ENCODE results near the gene HOXA9.

The HOXA9 gene

DNA sequence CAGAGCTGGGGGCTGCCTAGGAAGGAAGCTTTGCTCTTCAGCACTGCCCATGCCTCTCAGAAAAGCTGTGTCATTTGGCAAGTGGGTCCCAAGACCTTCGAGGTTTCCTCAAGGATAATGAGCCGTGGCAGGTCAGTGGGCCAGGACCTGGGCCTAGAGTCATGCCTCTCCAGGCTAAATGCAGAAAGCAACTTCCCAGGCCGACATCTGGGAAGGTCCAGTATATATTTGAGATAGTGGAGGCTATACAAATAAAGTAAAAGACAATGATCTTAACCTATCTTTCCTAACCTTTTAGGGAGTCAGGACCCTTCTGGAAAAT is 11.1 kb upstream of the HOXA9 start:
- DNase-seq (ENCODE audit: low spot score) = no peak

DNA sequence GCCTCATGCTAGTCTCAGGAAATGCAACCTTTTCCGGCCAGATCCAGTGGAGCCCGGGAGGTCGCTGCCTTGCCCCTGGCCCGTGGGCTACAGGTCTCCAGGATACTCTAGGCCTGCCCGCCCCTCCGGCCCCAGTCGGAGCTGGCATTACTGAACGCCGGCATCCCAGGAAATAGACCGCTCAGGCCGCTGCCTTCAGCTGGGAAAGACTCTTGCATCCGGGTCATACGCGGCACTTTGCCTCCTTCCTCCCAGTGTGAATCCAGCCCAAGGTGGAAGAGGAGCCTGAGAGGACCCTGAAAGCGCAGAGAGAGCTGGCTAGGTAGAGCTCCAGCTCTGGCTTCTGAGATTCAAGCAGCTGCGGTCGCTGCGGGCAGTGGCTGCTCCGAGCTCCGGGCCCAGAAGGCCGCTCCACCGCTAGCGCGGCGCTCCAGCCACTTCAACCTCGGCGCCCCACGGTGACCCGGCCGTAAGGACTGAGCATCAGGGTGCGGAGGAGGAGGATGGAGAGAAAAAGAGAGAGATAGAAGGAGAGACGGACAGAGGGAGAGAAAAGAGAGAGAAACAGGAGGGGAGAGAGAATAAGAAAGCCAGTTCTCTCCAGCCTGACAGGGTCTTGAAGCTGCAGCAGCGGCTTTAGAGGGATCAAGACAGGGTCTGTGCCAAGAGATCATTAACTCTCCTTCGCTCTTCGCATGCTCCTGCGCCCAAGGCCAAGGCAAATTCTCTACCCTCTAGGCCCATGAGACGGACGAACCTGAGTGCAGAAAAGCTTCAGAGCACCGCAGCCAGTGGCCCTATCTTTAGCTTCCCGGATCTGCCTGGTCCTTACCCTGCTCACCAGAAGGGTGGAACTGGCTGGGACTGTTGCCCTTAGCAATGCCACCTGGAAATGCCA is 10.5 kb upstream of the HOXA9 start:
- DNase-seq (ENCODE audit: low spot score) = no peak

GRCh38 chr7:27174874-27175625 is 9.7 kb upstream of the HOXA9 start:
- no peak for DNase-seq (ENCODE audit: low spot score)

- no peak for DNase-seq (ENCODE audit: low spot score)
These were observed 8.9 kb upstream of the HOXA9 start, which contains the start of gene HOXA10 for GRCh38 chr7:27173956-27174873. HOXA10 (minus strand) TSS chr7:27174320; CDS start chr7:27174306, 14 bp downstream.

GRCh38 chr7:27173511-27173955 is 8.2 kb upstream of the HOXA9 start:
- DNase-seq (ENCODE audit: low spot score) = no peak

DNA sequence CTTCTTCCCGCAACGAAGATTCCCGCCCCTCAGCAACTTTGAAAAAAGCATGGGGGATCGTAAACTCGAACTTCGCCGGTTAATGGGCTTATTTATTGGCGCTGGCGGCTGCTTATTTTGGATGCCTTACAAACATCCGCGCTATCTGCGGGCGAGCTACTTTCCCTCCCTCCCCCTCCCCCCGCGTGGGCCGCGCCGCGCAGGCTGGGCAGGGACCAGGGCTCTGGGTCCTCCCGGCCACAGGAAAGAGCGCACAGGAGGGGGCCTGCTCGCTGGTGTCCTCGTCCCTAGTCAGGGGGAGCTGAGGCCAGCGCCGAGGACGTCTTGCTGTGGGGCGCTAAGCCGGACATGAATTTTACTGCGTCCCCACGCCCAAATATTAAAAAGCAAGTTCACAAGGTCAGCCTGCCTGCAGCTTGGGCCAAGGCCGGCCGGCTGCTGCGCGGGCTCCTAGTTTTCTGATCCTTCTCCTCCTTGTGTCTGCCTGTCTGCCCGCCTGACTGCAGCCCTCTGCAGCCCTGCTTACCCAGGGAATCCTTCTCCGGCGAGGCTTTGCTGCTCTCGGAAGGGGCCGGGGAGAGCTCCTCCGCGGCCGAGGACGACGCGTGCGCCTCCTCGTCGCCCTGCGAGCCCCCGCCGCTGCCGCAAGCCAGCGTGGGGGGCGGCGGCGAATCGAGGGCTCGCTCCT is 7.6 kb upstream of the HOXA9 start:
- DNase-seq (ENCODE audit: low spot score) = peak; percentile 69

- DNase-seq (ENCODE audit: low spot score) = no peak
These were observed 7.0 kb upstream of the HOXA9 start for GRCh38 chr7:27172315-27172774.

DNA sequence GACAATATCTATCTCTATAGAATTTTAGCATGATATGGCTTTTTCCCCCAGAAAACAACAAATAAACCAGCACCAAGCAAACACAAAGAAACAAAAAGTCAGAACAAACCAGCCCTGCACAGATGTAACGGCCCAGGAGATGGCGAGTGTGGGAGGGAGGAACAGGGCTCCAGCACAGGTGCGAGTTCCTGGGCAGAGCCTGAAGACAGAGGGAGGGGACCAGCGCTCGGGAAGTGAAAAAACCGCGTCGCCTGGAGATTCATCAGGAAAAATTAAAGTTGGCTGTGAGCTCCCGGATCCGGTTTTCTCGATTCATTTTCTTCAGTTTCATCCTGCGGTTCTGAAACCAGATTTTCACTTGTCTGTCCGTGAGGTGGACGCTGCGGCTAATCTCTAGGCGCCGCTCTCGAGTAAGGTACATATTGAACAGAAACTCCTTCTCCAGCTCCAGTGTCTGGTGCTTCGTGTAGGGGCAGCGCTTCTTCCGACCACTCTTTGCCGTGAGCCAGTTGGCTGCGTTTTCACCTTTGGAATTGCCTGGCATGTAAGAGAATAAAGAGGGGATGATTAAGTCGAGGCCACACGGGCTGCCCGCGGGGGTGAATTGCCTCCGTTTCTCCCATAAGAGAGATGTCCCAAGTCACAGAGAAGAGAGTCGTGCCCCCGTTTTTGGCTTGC is 6.4 kb upstream of the HOXA9 start:
- DNase-seq (ENCODE audit: low spot score) = no peak

DNA sequence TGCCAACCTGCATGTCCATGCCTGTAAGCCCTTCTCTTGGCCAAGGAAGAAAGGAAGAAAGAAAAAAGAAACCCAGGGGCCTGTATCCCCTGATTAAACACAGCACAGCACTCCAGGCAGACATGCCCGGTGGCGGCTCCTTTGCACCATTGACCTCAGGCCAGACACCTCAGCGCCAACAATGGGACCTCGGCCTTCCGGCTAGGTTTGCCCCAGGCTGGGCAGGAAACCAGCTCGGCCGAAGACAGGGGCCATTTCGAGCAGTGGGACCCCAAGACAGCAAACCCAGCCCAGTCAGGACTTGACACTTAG is 5.9 kb upstream of the HOXA9 start:
- no peak for DNase-seq (ENCODE audit: low spot score)

DNA sequence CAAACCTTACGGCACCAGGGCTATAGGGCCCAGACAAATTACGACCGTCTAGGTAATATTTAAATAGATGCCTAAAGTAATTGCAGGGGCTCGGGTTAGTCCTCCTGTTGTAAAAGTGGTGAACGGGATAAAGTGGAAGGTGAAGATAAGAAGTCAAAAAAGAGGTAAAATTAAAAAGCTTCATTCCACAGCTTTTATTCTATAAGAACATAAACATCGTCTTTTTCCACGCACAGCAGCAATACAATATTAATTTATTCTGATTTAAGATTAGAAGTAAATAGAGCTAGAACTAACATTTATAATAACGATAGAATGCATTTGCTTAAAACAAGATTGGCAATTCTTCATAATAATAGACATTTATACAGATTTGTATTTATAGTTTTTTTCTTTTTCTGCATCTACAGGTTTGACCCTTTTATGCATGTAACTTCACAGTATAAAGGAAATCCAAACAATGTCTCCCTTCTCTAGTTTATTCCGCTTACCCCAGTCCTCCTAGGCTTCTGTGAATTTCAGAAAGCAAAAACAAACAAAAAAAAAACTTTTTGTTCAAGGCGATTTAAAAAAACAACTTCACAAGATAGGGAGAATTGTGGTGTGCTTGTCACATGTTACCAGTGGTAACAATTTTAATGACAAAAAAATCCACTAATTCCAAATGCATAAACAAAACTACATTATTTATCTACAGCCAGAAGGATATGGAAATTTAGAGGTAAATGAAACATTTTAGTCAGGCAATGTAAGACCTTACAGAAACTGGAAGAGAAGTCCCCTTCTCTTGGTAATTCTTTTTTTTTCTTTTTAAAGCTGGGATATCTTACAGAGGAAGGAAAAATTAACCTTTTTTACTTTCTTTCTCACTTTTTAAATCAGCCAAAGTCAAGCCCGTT is 5.3 kb upstream of the HOXA9 start:
- DNase-seq (ENCODE audit: low spot score) = no peak

- DNase-seq (ENCODE audit: low spot score) = no peak
These were observed 4.5 kb upstream of the HOXA9 start for GRCh38 chr7:27169658-27170425.

- no peak for DNase-seq (ENCODE audit: low spot score)
These were observed 3.1 kb upstream of the HOXA9 start for GRCh38 chr7:27168265-27168947.

DNA sequence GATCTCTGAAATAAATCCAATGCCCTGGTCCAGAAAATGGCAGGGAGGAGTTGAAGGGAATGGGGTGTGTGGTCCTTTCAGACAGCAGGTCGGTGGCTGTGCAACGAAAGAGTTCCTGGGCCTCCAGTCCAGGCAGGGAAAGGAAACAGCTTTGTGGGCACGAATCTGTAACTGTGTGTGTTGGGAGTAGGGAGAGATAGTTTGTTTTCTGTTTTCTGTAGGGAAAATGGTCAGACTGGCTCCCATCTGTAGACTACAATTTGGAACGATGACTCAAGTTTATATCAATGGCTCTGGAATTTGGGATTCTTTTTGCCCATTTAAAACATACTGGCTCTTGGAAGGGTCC is 2.6 kb upstream of the HOXA9 start:
- DNase-seq (ENCODE audit: low spot score) = no peak

DNA sequence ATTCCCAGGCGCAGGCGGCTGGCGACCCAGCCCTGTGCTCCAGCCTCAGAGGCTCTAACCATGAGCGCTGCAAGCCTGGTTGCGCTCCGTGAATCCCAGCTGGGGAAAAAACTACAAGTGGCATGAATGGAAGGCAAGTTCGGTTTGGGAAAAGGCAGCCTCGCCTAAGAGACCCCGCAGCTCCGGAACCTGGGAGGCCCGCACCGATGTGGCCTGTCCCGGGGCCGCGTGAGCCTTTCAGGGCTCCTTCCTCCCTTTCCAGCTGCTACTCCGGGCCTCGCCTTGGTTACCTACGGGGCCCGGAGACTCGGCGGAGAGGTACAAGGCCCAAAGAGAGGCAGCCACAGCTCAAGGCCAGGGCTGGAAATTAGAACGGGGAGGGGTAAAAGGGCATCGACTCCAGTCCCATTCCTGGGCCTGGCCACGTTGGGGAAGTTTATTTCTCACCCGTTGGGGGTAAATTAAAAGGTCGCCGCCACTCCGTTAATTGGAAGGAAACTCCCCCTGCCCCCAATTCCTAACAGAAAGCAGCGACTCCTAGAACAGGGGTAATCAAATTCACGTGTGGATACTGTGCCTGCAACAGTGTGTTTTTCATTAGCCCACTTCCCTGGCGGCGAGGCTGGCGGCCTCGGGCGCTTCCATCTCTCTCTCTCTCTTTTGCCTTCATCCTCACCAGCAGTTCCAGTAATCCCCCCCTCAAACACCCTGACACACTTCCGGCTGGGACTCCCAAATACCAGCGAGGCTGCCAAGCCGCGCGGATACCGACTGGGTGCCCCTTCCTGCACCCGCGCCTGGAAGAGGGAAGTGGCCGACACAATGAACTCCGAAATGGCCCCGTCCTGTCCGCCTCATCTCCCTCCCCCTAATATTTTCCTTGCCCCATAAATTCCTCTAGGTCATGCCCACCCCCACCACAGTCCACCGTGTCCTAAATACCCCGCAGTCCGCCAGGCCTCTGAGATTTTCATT is 1.5 kb upstream of the HOXA9 start:
- no peak for DNase-seq (ENCODE audit: low spot score)

GRCh38 chr7:27165996-27166530 is 726 bp upstream of the HOXA9 start:
- DNase-seq (ENCODE audit: low spot score) = no peak

DNA sequence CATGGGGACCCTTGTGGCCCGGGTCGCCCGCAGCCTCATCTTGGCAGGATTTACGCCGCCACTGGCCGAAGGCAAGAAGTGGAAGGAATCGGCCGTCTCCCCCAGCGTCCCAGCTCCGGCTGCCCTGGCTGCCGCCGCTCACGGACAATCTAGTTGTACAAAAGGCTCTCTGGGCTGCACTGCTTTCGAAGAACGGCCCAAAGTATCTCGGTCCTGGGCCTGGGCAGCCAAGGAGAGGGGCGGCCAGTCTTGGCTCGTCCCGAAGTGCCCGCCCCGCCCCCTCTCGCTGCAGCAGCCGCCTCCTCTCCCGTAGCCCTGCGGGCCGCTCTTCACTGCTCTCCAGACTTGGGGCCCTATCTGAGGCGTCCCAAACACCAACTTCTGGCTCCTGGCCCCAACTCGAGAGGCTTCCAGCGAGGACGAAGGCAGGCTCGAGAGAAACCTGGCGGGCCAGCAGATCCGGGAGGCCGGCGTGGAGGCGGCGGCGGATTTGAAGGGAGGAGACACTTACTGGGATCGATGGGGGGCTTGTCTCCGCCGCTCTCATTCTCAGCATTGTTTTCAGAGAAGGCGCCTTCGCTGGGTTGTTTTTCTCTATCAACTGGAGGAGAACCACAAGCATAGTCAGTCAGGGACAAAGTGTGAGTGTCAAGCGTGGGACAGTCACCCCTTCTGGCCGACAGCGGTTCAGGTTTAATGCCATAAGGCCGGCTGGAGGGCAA is 809 bp downstream of the HOXA9 start:
- no peak for DNase-seq (ENCODE audit: low spot score)

- DNase-seq (ENCODE audit: low spot score) = no peak
These were observed 1.3 kb downstream of the HOXA9 start for GRCh38 chr7:27164045-27164366.

All from D341Med (cell line).